ENCODE measurements around the gene CHST13. TPM values are rescaled to one million over a fixed set of nuclear protein-coding genes. Genes with fewer than 3 reads are reported as not detected.

Gene CHST13
- 1.5 TPM for total RNA-seq

- peak within 1 kb of the TSS; percentile 37 for H3K4me3 ChIP-seq (ENCODE audit: low read length)
- H3K4me1 ChIP-seq (ENCODE audit: insufficient read depth, low read length), result peaks cover 38% of the 10 kb centered on the region
- H3K27me3 ChIP-seq (ENCODE audit: insufficient read depth, low read length), result no peaks in the 10 kb centered on the region
- H3K9me3 ChIP-seq (ENCODE audit: low read depth, low read length), result no peaks in the 10 kb centered on the region
These were observed at the start of gene CHST13 for GRCh38 chr3:126523745-126524428. Gene CHST13, plus strand, starts transcription at chr3:126524155. Its CDS starts 178 bp downstream, at chr3:126524333.

GRCh38 chr3:126474498-126475412 lies 49.2 kb upstream of the CHST13 start:
- H3K9me3 ChIP-seq (ENCODE audit: low read depth, low read length), result no peaks in the 10 kb centered on the region
- peaks cover 41% of the 10 kb centered on the region for H3K4me1 ChIP-seq (ENCODE audit: insufficient read depth, low read length)
- peak overlapping the region; percentile 66 for H3K4me3 ChIP-seq (ENCODE audit: low read length)
- H3K27me3 ChIP-seq (ENCODE audit: insufficient read depth, low read length), result no peaks in the 10 kb centered on the region

- H3K27me3 ChIP-seq (ENCODE audit: insufficient read depth, low read length), result no peaks in the 10 kb centered on the region
- H3K9me3 ChIP-seq (ENCODE audit: low read depth, low read length), result no peaks in the 10 kb centered on the region
- H3K4me3 ChIP-seq (ENCODE audit: low read length), result peak within 1 kb of the TSS; percentile 66
- H3K4me1 ChIP-seq (ENCODE audit: insufficient read depth, low read length), result peaks cover 41% of the 10 kb centered on the region
These were observed 48.4 kb upstream of the CHST13 start, which contains the start of gene ZXDC for GRCh38 chr3:126475413-126476114. Gene ZXDC, minus strand, starts transcription at chr3:126475891. Its CDS starts 26 bp downstream, at chr3:126475865.

GRCh38 chr3:126476166-126477060 lies 47.5 kb upstream of the CHST13 start:
- no peaks in the 10 kb centered on the region for H3K27me3 ChIP-seq (ENCODE audit: insufficient read depth, low read length)
- peak overlapping the region; percentile 50 for H3K4me3 ChIP-seq (ENCODE audit: low read length)
- peaks cover 41% of the 10 kb centered on the region for H3K4me1 ChIP-seq (ENCODE audit: insufficient read depth, low read length)
- no peaks in the 10 kb centered on the region for H3K9me3 ChIP-seq (ENCODE audit: low read depth, low read length)

GRCh38 chr3:126477061-126477380 lies 46.9 kb upstream of the CHST13 start:
- Histone ChIP-seq H3K9me3 (ENCODE audit: low read depth, low read length) (no peaks in the 10 kb centered on the region), H3K4me3 (ENCODE audit: low read length) (no peak overlapping the region), H3K27me3 (ENCODE audit: insufficient read depth, low read length) (no peaks in the 10 kb centered on the region), H3K4me1 (ENCODE audit: insufficient read depth, low read length) (peaks cover 36% of the 10 kb centered on the region)

- H3K9me3 ChIP-seq (ENCODE audit: low read depth, low read length), result no peaks in the 10 kb centered on the region
- H3K27me3 ChIP-seq (ENCODE audit: insufficient read depth, low read length), result no peaks in the 10 kb centered on the region
- no peak overlapping the region for H3K4me3 ChIP-seq (ENCODE audit: low read length)
- peaks cover 19% of the 10 kb centered on the region for H3K4me1 ChIP-seq (ENCODE audit: insufficient read depth, low read length)
These were observed 45.2 kb upstream of the CHST13 start for GRCh38 chr3:126478581-126479310.

GRCh38 chr3:126479642-126480041 lies 44.3 kb upstream of the CHST13 start:
- Histone ChIP-seq H3K4me1 (ENCODE audit: insufficient read depth, low read length) (peaks cover 10% of the 10 kb centered on the region), H3K27me3 (ENCODE audit: insufficient read depth, low read length) (no peaks in the 10 kb centered on the region), H3K9me3 (ENCODE audit: low read depth, low read length) (no peaks in the 10 kb centered on the region), H3K4me3 (ENCODE audit: low read length) (no peak overlapping the region)

- no peak overlapping the region for H3K4me3 ChIP-seq (ENCODE audit: low read length)
- H3K27me3 ChIP-seq (ENCODE audit: insufficient read depth, low read length), result no peaks in the 10 kb centered on the region
- peaks cover 5% of the 10 kb centered on the region for H3K4me1 ChIP-seq (ENCODE audit: insufficient read depth, low read length)
- H3K9me3 ChIP-seq (ENCODE audit: low read depth, low read length), result no peaks in the 10 kb centered on the region
These were observed 43.7 kb upstream of the CHST13 start for GRCh38 chr3:126480206-126480605.

GRCh38 chr3:126480861-126481260 lies 43.1 kb upstream of the CHST13 start:
- Histone ChIP-seq H3K27me3 (ENCODE audit: insufficient read depth, low read length) (no peaks in the 10 kb centered on the region), H3K4me1 (ENCODE audit: insufficient read depth, low read length) (peaks cover 5% of the 10 kb centered on the region), H3K9me3 (ENCODE audit: low read depth, low read length) (no peaks in the 10 kb centered on the region), H3K4me3 (ENCODE audit: low read length) (no peak overlapping the region)

GRCh38 chr3:126481808-126482502 lies 42.0 kb upstream of the CHST13 start:
- no peaks in the 10 kb centered on the region for H3K27me3 ChIP-seq (ENCODE audit: insufficient read depth, low read length)
- peaks cover 5% of the 10 kb centered on the region for H3K4me1 ChIP-seq (ENCODE audit: insufficient read depth, low read length)
- no peaks in the 10 kb centered on the region for H3K9me3 ChIP-seq (ENCODE audit: low read depth, low read length)

GRCh38 chr3:126482503-126483255 lies 41.3 kb upstream of the CHST13 start:
- Histone ChIP-seq H3K4me3 (ENCODE audit: low read length) (no peak overlapping the region), H3K9me3 (ENCODE audit: low read depth, low read length) (no peaks in the 10 kb centered on the region), H3K27me3 (ENCODE audit: insufficient read depth, low read length) (no peaks in the 10 kb centered on the region), H3K4me1 (ENCODE audit: insufficient read depth, low read length) (peaks cover 12% of the 10 kb centered on the region)

More at GRCh38 chr3:126481808-126482502, 42.0 kb upstream of the CHST13 start:
- no peak overlapping the region for H3K4me3 ChIP-seq (ENCODE audit: low read length)

- H3K27me3 ChIP-seq (ENCODE audit: insufficient read depth, low read length), result no peaks in the 10 kb centered on the region
- H3K9me3 ChIP-seq (ENCODE audit: low read depth, low read length), result no peaks in the 10 kb centered on the region
- H3K4me3 ChIP-seq (ENCODE audit: low read length), result no peak overlapping the region
- peaks cover 13% of the 10 kb centered on the region for H3K4me1 ChIP-seq (ENCODE audit: insufficient read depth, low read length)
These were observed 40.6 kb upstream of the CHST13 start for GRCh38 chr3:126483321-126483761.

GRCh38 chr3:126484148-126484547 lies 39.8 kb upstream of the CHST13 start:
- H3K4me1 ChIP-seq (ENCODE audit: insufficient read depth, low read length), result peaks cover 13% of the 10 kb centered on the region
- H3K27me3 ChIP-seq (ENCODE audit: insufficient read depth, low read length), result no peaks in the 10 kb centered on the region
- no peak overlapping the region for H3K4me3 ChIP-seq (ENCODE audit: low read length)
- H3K9me3 ChIP-seq (ENCODE audit: low read depth, low read length), result no peaks in the 10 kb centered on the region
